AG09309 (cell line): ENCODE results near the gene CEP41.

Experiments used
- DNase-seq: peaks from one replicate; pipeline ENCODE4 v3.0.0-alpha.2; 2010; ENCODE audit warnings: low read depth
- H3K4me3 ChIP-seq: 2 replicates; pipeline ENCODE4 v1.5.1; 2011; ENCODE audit warnings: mild to moderate bottlenecking, low read depth, low read length, moderate library complexity; ENCODE audit not compliant: control insufficient read depth
- CTCF ChIP-seq: IDR thresholded peaks from 2 replicates; pipeline ENCODE4 v1.5.1; 2011; ENCODE audit warnings: mild to moderate bottlenecking, low read depth, low read length, inconsistent platforms; ENCODE audit not compliant: insufficient read depth, control insufficient read depth; ENCODE audit errors: missing control alignments

The CEP41 gene, protein sequence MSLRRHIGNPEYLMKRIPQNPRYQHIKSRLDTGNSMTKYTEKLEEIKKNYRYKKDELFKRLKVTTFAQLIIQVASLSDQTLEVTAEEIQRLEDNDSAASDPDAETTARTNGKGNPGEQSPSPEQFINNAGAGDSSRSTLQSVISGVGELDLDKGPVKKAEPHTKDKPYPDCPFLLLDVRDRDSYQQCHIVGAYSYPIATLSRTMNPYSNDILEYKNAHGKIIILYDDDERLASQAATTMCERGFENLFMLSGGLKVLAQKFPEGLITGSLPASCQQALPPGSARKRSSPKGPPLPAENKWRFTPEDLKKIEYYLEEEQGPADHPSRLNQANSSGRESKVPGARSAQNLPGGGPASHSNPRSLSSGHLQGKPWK

GRCh38 chr7:130440527-130441365 is at the start of gene CEP41:
Gene CEP41 (minus strand): TSS chr7:130441016. CDS start chr7:130440966, 50 bp downstream.
- peak within 1 kb of the TSS; percentile 93 for H3K4me3 ChIP-seq
- peak; percentile 76 for DNase-seq
- no peak for TF ChIP-seq CTCF

DNA sequence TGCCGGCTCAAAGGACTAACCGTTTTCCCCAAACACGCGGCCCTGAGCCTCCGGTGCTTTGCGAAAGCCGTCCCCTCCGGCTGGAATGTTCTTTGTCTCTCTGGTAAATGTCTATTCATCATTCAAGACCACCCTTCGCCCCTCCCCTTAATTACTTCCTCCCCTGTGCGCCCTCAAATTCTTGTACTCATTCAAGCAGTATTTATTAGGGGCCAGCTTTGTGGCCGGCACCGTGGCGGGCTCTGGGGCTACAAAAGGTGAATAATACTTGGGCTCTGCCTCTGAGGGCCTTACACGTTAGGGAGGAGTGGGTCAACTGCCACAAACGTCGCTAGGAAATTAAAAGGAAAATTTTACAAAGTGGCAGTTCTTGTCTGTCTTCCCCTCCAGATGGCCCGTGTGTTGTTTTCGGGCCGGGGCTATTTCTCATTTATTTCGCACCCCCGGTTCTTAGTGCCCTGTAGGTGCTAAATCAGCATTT is 49.5 kb upstream of the CEP41 start:
- H3K4me3 ChIP-seq, result no peak overlapping the region
- no peak for TF ChIP-seq CTCF
- DNase-seq, result no peak

DNA sequence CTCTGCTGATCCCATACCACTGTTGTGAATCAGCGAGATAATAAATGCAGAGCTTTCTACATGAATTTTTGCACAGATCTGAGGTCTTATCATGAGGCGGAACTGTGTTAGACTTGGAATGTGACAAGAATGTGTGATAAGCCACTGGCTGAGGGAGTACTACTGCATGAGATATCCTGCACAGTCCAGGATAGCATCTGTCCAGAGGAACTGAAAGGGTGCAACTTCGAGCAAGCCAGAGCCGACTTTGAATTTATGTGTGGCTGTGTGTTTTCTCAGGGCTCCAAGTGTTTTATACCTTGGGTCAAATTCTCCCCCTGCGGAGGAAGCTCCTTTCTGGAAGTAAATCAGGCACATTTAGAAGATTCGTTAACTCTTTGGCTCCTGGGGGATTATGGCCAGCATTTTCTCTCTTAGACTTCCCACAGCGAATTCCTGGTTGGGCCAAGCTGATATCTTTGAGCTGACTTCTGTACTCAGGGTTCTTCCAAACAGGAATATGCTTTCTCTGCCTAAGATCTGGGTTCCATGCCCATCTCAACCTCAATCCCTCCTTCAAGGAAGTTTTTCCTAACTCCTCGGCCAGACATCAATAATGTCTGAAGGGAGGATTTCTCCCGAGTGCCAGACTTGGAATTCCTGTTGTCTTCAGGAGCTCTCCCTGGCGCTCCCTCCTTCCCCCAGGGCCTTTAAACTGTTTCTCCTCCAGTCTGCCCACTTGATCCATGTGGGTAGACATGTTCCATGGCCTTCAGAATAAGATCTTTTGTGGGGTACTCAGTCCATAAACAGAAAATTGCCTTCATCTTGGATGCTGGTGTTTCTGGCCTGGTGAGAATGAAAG is 48.5 kb upstream of the CEP41 start:
- DNase-seq, result no peak
- TF ChIP-seq CTCF, result no peak
- H3K4me3 ChIP-seq, result no peak overlapping the region

DNA sequence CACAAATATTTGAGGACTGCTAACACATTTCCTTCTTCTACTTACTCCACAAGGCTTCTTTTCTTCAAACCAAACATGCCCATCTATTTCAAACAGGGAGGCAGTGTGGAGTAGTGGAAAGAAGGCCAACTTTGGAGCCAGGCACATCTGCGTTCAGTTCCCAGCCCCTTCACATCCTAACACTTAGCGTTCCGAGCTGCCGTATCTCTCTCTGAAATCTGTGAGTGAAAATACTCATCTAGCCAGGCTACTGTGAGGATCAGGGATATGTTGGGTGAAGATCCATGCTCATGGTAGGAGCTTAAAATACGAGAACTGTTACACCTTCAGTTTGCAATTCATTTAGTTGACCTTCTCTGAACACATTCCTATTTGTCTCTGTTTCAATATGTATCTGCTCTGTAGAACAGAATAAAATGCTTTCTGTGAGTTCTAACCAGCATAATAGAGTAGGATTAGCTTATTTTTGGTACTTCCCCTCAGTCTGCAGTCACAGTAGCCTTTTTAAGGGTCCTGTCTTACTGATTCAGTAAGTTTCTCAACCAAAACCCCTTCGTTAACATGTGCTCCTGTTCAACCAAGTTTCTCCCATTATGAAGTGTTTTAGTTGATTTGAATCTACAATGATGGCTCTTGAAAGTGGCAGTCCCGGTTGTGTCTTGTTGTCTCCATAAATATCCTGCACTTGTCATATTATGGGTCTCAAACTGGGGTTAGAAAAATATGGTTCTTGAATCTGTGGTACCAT is 47.8 kb upstream of the CEP41 start:
- no peak for DNase-seq
- H3K4me3 ChIP-seq, result no peak overlapping the region
- TF ChIP-seq CTCF, result no peak

DNA sequence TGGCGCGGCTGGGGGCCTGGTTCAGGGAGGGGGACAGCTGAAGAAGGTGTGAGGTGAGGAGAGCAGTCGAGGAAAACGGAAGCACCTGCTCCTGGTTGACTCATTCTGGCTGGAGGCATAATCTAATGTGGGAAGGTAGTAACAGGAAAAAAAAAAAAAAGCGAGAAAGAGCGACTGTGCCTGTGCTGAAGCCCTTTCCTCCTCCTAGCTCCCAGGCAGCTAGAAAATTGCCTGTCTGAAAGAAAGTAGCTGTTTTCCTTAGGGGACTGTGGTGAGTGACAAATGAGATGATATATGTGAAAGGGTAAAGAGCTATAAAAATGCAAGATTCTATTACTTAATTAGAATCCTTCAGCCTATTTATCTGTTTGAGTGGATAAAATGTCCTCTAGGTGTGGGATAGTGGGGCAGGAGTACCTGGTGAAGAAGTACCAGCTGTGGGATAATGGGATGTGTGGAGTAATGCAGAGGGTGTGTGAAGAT is 46.2 kb upstream of the CEP41 start:
- no peak for TF ChIP-seq CTCF
- DNase-seq, result no peak
- no peak overlapping the region for H3K4me3 ChIP-seq
